Loucy (cell line): ENCODE results near the gene POTEH.
"Not testable (repeated sequence)": the region's sequence is repeated elsewhere in the genome, so short reads cannot be mapped to it uniquely, and the experiment has no call there.

ENCODE experiments used
- H2AFZ ChIP-seq: fragments of 200-600 bp; sonication (generic); 2 replicates; pipeline ENCODE4 v1.6.0; 2016; ENCODE audit warnings: antibody characterized with exemption, mild to moderate bottlenecking, low read length, moderate library complexity
- H3F3A ChIP-seq: fragments of 200-600 bp; 2 replicates; pipeline ENCODE4 v1.6.0; 2016; ENCODE audit warnings: antibody characterized with exemption, low read depth, mild to moderate bottlenecking
- H3K27me3 ChIP-seq: fragments of 200-600 bp; sonication (generic); 2 replicates; pipeline ENCODE4 v1.6.1; 2014; ENCODE audit warnings: low read length, mild to moderate bottlenecking; ENCODE audit not compliant: insufficient read depth, poor library complexity, severe bottlenecking
- H3K36me3 ChIP-seq: fragments of 200-600 bp; sonication (generic); 2 replicates; pipeline ENCODE4 v1.6.1; 2016; ENCODE audit warnings: low read length; ENCODE audit not compliant: insufficient read depth
- H3K4me1 ChIP-seq: fragments of 200-600 bp; sonication (generic); 2 replicates; pipeline ENCODE4 v1.5.1; 2014; ENCODE audit warnings: low read length, mild to moderate bottlenecking; ENCODE audit not compliant: insufficient read depth, poor library complexity, severe bottlenecking
- H3K4me2 ChIP-seq: fragments of 200-600 bp; sonication (generic); 2 replicates; pipeline ENCODE4 v1.6.0; 2014; ENCODE audit warnings: antibody characterized with exemption, low read length, low read depth, mild to moderate bottlenecking; ENCODE audit not compliant: poor library complexity, severe bottlenecking
- H3K4me3 ChIP-seq: fragments of 200-600 bp; sonication (generic); 2 replicates; pipeline ENCODE4 v1.5.1; 2014; ENCODE audit warnings: low read length, mild to moderate bottlenecking, mixed read lengths; ENCODE audit not compliant: poor library complexity, severe bottlenecking
- H3K79me2 ChIP-seq: fragments of 200-600 bp; sonication (generic); 2 replicates; pipeline ENCODE4 v1.6.1; 2014; ENCODE audit warnings: low read length; ENCODE audit not compliant: insufficient read depth
- H3K9ac ChIP-seq: fragments of 200-600 bp; sonication (generic); 2 replicates; pipeline ENCODE4 v1.6.0; 2014; ENCODE audit warnings: mild to moderate bottlenecking, low read depth, low read length, moderate library complexity; ENCODE audit not compliant: poor library complexity, severe bottlenecking
- H3K9me2 ChIP-seq: fragments of 200-600 bp; sonication (generic); replicated peaks from 2 replicates; pipeline ENCODE4 v1.6.1; 2016; ENCODE audit warnings: low read depth, low read length, mixed read lengths
- H3K9me3 ChIP-seq: fragments of 200-600 bp; sonication (generic); 2 replicates; pipeline ENCODE4 v1.6.1; 2014; ENCODE audit warnings: mild to moderate bottlenecking, antibody characterized with exemption, low read length, low read depth; ENCODE audit not compliant: insufficient read depth
- H4K20me1 ChIP-seq: fragments of 200-600 bp; sonication (generic); 2 replicates; pipeline ENCODE4 v1.6.0; 2014; ENCODE audit warnings: antibody characterized with exemption, low read length, mild to moderate bottlenecking; ENCODE audit not compliant: insufficient read depth, poor library complexity, severe bottlenecking

The POTEH gene

DNA sequence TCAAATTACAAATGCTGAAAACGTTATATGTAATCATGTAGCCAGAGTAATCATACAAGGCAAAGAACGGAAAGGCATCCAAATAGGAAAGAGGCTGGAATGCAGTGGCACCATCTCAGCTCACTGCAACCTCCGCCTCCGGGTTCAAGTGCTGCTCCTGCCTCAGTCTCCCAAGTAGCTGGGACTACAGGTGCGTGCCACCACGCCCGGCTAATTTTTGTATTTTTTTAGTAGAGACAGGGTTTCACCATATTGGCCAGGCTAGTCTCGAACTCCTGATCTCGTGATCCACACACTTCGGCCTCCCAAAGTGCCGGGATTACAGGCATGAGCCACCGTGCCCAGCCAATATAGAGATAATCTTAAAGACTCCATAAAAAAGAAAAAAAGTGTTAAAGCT lies 20.4 kb upstream of the POTEH start:
- H3F3A ChIP-seq, H3K4me2 ChIP-seq, H3K4me1 ChIP-seq, H3K36me3 ChIP-seq, H3K9ac ChIP-seq, H3K4me3 ChIP-seq, H4K20me1 ChIP-seq, H3K27me3 ChIP-seq, H3K9me2 ChIP-seq, H2AFZ ChIP-seq, H3K79me2 ChIP-seq, H3K9me3 ChIP-seq: not testable (repeated sequence)

DNA sequence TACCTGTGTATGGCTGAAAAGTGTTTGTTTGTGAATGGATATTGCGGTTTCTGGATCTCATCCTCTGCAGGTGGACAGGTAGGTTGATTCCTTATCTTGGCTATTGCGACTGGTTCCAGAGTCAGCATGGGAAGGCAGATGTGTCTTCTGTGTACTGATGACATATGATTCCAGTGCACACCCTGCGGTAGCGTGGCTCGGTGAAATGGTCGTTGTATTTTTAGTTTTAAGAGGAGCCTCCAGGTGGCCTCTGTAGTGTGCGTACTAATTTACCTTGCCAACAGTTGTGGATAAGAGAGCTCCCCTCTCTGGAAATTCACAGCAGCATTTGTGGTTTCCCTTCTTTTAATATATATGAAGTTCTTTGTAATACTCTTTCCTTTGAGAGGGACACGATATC lies 10.1 kb upstream of the POTEH start:
- not testable (repeated sequence) for H3K9ac ChIP-seq, H4K20me1 ChIP-seq, H3K9me2 ChIP-seq, H3K27me3 ChIP-seq, H3K9me3 ChIP-seq, H2AFZ ChIP-seq, H3K79me2 ChIP-seq, H3K4me1 ChIP-seq, H3K4me2 ChIP-seq, H3F3A ChIP-seq, H3K4me3 ChIP-seq, H3K36me3 ChIP-seq

DNA sequence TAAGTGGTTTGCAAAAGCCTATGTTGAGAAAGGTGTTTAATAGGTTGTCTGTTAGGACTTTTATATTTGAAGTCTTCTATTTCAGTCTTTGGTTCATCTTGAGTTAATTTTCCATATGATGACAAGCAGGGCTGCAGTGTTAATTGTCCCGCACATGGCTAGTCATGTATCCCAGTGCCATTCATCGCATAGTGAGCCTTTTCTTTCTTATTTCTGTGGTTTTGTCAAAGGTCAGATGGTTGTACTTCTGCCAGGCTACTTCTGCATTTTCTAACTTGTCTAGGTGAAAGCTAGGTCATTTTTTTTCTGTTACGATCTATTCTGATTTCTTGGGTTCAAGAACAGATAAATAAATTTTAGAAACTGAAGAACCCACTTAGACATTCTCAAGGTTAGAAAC lies 5.7 kb upstream of the POTEH start:
- H3K27me3 ChIP-seq, H2AFZ ChIP-seq, H3K4me2 ChIP-seq, H3K9me3 ChIP-seq, H3K9ac ChIP-seq, H3K79me2 ChIP-seq, H3K36me3 ChIP-seq, H3K9me2 ChIP-seq, H3F3A ChIP-seq, H4K20me1 ChIP-seq, H3K4me3 ChIP-seq, H3K4me1 ChIP-seq: not testable (repeated sequence)

DNA sequence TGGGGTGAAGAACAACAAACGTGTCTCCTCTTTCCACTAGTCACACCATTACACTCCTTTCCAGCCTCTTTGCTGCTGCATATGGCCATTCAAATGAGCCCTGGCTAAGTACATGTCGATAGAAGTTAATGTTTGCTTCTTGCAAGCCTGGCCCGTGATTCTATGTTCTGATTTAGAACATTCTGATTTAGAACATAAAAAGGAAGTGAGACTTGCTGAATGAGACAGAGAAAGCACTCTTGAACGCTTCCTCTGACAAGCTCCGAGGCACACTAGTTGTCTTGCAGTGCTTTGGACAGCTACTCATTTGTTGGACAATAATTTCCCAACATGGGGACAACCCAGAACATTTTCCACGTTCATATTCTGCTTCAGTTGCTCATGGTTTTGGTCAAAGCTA lies 5.1 kb upstream of the POTEH start:
- not testable (repeated sequence) for H3K27me3 ChIP-seq, H3K4me3 ChIP-seq, H3K4me2 ChIP-seq, H3K9me3 ChIP-seq, H2AFZ ChIP-seq, H4K20me1 ChIP-seq, H3K79me2 ChIP-seq, H3K4me1 ChIP-seq, H3K9me2 ChIP-seq, H3F3A ChIP-seq, H3K9ac ChIP-seq, H3K36me3 ChIP-seq

DNA sequence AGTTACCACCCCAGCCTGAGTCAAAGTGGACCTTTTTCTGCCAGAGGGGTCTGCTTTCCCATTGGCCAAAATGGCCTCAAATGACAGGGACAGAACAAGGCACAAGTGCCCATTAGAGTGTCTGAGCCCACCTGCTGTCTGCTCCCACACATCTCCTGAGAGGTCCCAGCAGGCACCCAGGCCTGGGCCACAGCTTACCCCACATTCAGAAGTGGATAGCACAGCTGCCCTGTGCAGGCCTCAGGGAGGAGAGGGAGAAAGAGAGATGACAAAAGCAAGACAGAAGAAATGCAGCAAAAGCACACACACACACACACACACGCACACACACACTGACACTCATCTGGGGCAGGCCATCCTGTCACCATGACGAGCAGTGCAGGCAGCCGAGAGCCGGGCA lies 4.2 kb upstream of the POTEH start:
- H3K4me1 ChIP-seq, H4K20me1 ChIP-seq, H3F3A ChIP-seq, H2AFZ ChIP-seq, H3K79me2 ChIP-seq, H3K9me3 ChIP-seq, H3K4me2 ChIP-seq, H3K4me3 ChIP-seq, H3K27me3 ChIP-seq, H3K9ac ChIP-seq, H3K36me3 ChIP-seq, H3K9me2 ChIP-seq: not testable (repeated sequence)

DNA sequence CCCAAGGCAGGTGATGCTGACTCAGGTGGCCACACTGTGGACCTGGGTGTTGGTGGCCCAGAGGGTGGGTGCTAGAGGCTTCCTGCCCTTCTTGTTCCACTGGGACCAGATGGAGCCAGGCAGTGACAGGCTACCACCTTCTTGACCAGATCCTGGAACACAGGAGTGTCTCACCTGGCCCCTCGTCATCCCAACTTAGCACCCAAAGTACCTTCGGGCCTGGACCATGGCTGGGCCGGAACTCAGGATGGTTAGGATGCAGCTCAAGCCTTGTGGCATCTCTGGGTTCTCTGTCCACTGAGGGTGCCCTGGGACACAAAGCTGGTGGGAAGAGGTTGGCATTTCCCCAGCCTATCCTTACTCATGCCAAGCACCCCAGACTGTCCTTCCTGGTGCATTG lies 2.7 kb upstream of the POTEH start:
- H3K4me3 ChIP-seq, H3K79me2 ChIP-seq, H3K9me2 ChIP-seq, H4K20me1 ChIP-seq, H3K9ac ChIP-seq, H3K4me2 ChIP-seq, H3K9me3 ChIP-seq, H3K4me1 ChIP-seq, H2AFZ ChIP-seq, H3F3A ChIP-seq, H3K27me3 ChIP-seq, H3K36me3 ChIP-seq: not testable (repeated sequence)

DNA sequence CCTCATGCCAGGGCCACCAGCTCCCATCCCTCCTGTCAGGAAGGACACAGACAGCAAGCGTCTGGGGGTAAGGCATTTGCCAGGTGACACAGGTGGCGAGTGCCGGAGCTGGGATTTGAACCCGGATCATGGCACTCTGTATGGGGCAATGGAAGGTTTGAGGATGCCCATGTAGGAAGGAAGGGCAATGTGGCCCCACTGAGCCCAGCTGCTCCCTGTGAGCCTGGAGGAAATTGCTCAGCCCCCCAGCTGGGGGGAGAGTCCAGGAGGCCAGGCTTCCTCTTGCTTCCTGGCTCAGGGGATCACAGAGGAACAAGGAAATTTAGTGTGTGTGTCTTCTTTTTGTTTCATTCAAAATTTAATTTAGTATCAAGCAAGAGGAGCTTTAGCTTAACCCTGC lies 2.1 kb upstream of the POTEH start:
- not testable (repeated sequence) for H3K9me3 ChIP-seq, H3K4me1 ChIP-seq, H3K27me3 ChIP-seq, H3K4me2 ChIP-seq, H3K4me3 ChIP-seq, H2AFZ ChIP-seq, H3K36me3 ChIP-seq, H3K9ac ChIP-seq, H3K9me2 ChIP-seq, H3F3A ChIP-seq, H3K79me2 ChIP-seq, H4K20me1 ChIP-seq

DNA sequence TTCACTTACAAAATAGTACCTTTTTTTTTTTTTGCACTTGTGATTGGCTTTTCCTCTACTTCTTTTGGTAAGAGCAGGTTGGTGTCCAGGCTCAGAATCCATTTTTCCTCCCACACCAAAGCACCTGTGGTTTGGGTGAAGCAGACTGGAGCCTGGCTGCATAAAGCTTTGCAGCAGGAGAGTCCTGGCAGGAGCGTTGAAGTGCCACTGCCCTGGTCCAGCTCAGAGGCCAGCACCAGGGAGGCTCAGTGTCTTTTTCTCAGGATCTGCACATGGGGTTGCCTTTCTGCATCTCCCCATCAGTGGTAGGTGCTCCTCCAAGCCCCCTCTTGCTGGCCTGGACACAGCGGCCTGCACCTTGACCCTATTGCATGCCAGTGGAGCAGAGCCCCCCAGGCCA lies 1.7 kb upstream of the POTEH start:
- H3F3A ChIP-seq, H3K9me3 ChIP-seq, H3K4me3 ChIP-seq, H3K4me1 ChIP-seq, H2AFZ ChIP-seq, H3K27me3 ChIP-seq, H3K9me2 ChIP-seq, H3K4me2 ChIP-seq, H4K20me1 ChIP-seq, H3K36me3 ChIP-seq, H3K79me2 ChIP-seq, H3K9ac ChIP-seq: not testable (repeated sequence)
